Activated naive CD8-positive, alpha-beta T cell treated with anti-CD3 and anti-CD28 coated beads, Interleukin-2, amount 10 ng/mL, durations not matched to agents 7 days and 5 days (primary cell): ENCODE measurements around the gene APMAP. TPM values are rescaled to one million over a fixed set of nuclear protein-coding genes. Genes with fewer than 3 reads are reported as not detected.

ENCODE experiments used
- ATAC-seq: fragments of 150-1000 bp; cut with Tn5 transposase; one replicate; pipeline ENCODE4 v1.10.0; 2021; ENCODE audit warnings: low read depth, moderate library complexity
- POLR2A ChIA-PET: fragments of 350-600 bp; sonication (Branson Sonifier 250); formaldehyde crosslinking; loops from one replicate; lab custom pipeline; 2021; ENCODE audit warnings: antibody characterized with exemption; lab: Charles Lee
- DNase-seq: peaks from one replicate; pipeline ENCODE4 v3.0.0; 2021
- H3K27ac Mint-ChIP-seq: one replicate; pipeline ENCODE4 v1.8.0; 2022; ENCODE audit warnings: mild to moderate bottlenecking, mixed read lengths
- H3K27me3 Mint-ChIP-seq: one replicate; pipeline ENCODE4 v1.8.0; 2022; ENCODE audit warnings: mild to moderate bottlenecking, moderate library complexity, mixed read lengths
- H3K36me3 Mint-ChIP-seq: one replicate; pipeline ENCODE4 v1.8.0; 2021; ENCODE audit warnings: mild to moderate bottlenecking, mixed read lengths
- H3K4me1 Mint-ChIP-seq: one replicate; pipeline ENCODE4 v1.8.0; 2021; ENCODE audit warnings: mixed read lengths
- H3K4me3 Mint-ChIP-seq: one replicate; pipeline ENCODE4 v1.8.0; 2022; ENCODE audit warnings: mild to moderate bottlenecking, moderate library complexity, mixed read lengths
- H3K9me3 Mint-ChIP-seq: one replicate; pipeline ENCODE4 v1.8.0; 2021; ENCODE audit warnings: mixed read lengths
- total RNA-seq, 2 experiments: library from RNA; stranded (reverse); gene quantifications; one replicate each; pipeline ENCODE4 v1.2.3, GENCODE V29; 2021

Gene APMAP
- total RNA-seq, 2 experiments from 2014 or later, result 60.7 to 64.6 TPM

GRCh38 chr20:24995741-24996448 lies 3.3 kb upstream of the APMAP start:
- Mint-ChIP-seq H3K9me3 (no peaks in the 10 kb centered on the region), H3K36me3 (peaks cover 4% of the 10 kb centered on the region), H3K27ac (no peak overlapping the region), H3K27me3 (peaks cover 8% of the 10 kb centered on the region), H3K4me3 (no peak overlapping the region), H3K4me1 (peaks cover 25% of the 10 kb centered on the region)
- DNase-seq, result no peak
- POLR2A ChIA-PET, result no interaction called here
- ATAC-seq, result no peak

DNA sequence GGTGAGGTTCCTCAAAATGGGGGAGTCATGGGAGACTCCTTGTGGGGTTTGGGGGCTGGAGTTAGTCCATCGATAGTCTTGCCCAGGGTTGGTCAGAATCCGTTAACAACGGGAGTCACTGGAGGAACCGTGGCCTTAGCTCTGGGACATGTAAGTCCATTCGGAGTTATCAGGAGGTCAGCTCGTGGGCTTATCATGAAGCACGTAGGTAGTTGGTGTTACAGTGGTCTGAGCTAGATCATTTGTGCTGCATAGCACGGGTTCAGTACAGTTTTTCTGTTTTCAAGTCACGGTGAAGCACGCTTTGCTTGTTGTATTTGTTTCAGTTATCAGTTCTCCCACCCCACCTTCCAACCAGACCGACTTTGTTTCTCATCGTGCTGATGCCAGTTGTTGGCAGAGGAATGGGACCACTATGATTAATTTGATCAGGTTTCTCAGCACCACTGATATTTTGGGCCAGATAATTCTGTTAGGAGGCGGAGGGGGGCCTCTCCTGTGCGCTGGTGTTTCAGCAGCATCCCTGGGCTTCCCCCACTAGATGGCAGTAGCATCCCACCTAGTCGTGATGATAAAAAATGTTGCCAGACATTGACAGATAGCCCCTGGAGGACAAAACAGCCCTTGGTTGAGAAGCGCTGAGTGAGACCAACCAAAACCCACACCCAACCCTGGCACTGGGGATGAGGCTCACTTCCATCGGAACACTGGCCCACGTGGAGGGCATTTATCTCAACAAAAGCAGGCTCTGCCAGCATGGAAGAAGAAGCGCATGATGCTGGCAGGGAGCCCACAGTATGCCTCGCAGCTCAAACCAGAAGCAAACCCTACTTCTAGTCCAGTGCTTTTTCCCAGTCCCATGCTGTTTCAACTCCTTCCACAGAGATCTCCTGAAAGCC lies 2.2 kb upstream of the APMAP start:
- Mint-ChIP-seq H3K36me3 (peaks cover 8% of the 10 kb centered on the region), H3K27me3 (peaks cover 8% of the 10 kb centered on the region), H3K27ac (no peak overlapping the region), H3K4me3 (no peak overlapping the region), H3K9me3 (no peaks in the 10 kb centered on the region), H3K4me1 (peaks cover 33% of the 10 kb centered on the region)
- peak; percentile 14 for ATAC-seq
- peak; percentile 74 for DNase-seq
- POLR2A ChIA-PET, result interaction anchor here (1.3 to 3.9 kb wide), 2 partner anchors 64 to 70 kb away, joined by 4 to 32 read pairs; partner anchors contain the start of gene ACSS1

DNA sequence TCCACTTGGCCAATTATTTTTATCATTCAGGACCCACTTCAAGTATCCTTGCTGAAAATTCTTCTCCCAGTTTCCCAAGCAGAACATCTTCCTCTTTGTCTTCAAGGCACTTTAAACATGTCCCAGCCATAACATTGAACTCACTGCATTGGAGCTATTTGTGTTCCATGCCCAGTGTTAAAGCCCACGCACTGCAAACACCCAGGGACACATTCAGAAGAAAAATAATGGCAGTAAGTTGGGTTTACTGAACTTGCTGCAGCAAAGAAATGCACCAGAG lies 1.6 kb upstream of the APMAP start:
- POLR2A ChIA-PET, result interaction anchor here (1.3 to 3.9 kb wide), 3 partner anchors 45 to 71 kb away, joined by 4 to 32 read pairs (median 10); partner anchors contain the start of genes ACSS1 and CST7
- peaks cover 8% of the 10 kb centered on the region for H3K36me3 Mint-ChIP-seq
- DNase-seq (no peak), ATAC-seq (no peak)
- H3K27me3 Mint-ChIP-seq, result peaks cover 8% of the 10 kb centered on the region
- peak overlapping the region; percentile 19 for H3K27ac Mint-ChIP-seq
- H3K4me3 Mint-ChIP-seq, result peak overlapping the region; percentile 6
- no peaks in the 10 kb centered on the region for H3K9me3 Mint-ChIP-seq
- peaks cover 36% of the 10 kb centered on the region for H3K4me1 Mint-ChIP-seq

DNA sequence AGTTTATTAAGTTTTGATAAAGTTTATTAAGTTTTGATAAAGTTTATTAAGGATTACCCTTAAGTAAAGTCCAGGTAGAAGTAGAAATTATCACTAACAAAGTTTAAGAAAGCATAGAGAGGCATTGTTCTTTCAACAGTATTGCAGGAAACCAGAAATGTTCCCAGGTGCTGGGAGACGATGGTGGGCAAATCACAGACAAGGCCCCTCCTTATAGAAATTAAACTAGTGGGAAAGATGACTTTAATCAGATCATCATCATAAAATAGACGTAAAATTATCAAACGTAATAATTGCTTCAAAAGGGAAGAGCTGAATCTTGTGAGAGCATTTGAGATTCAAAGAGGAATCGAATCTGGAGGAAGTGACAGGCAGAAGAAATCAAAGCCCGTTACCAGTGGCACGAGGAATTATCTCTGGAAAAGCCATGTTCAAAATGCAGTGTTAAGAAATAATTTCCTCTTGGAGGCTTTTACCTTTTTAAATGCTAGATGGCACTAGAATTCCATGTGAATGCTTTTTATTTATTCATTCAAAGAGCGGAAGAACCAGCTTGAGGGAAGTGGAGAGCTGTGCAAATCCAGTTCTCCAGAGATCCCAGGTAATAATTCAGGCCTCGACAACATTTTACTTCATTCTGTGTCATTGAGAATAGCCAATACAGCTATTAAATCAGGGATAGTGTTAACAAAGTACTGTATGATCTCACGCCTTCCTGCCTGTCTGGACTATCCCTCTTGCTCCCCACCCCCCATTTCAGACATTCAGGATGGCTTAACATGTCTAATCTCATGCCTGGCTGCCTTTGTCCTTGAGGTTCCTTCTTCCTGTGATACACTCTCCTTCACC lies 1.0 kb upstream of the APMAP start:
- no peak for ATAC-seq
- Mint-ChIP-seq H3K27ac (peak overlapping the region; percentile 95), H3K36me3 (peaks cover 10% of the 10 kb centered on the region), H3K4me1 (peaks cover 40% of the 10 kb centered on the region), H3K9me3 (no peaks in the 10 kb centered on the region), H3K4me3 (peak overlapping the region; percentile 97), H3K27me3 (peaks cover 7% of the 10 kb centered on the region)
- no peak for DNase-seq
- POLR2A ChIA-PET, result interaction anchor here (0.6 to 3.9 kb wide), 11 partner anchors 39 to 258 kb away, joined by 3 to 32 read pairs (median 4); partner anchors contain the start of genes ACSS1 and CST7

GRCh38 chr20:24991897-24992486 lies 559 bp downstream of the APMAP start:
- DNase-seq (no peak), ATAC-seq (peak; percentile 22)
- Mint-ChIP-seq H3K36me3 (peaks cover 18% of the 10 kb centered on the region), H3K9me3 (no peaks in the 10 kb centered on the region), H3K4me3 (peak overlapping the region; percentile 97), H3K4me1 (peaks cover 46% of the 10 kb centered on the region), H3K27me3 (peaks cover 3% of the 10 kb centered on the region), H3K27ac (peak overlapping the region; percentile 95)
- POLR2A ChIA-PET, result interaction anchor here (0.9 to 3.9 kb wide), 7 partner anchors 37 to 260 kb away, joined by 3 to 32 read pairs (median 7); partner anchors contain the start of genes ACSS1 and CST7

GRCh38 chr20:24990810-24991252 lies 1.7 kb downstream of the APMAP start:
- Mint-ChIP-seq H3K27me3 (no peaks in the 10 kb centered on the region), H3K27ac (peak overlapping the region; percentile 9), H3K4me1 (peaks cover 52% of the 10 kb centered on the region), H3K4me3 (peak overlapping the region; percentile 97), H3K36me3 (peaks cover 22% of the 10 kb centered on the region), H3K9me3 (no peaks in the 10 kb centered on the region)
- POLR2A ChIA-PET, result interaction anchor here (1.0 to 1.1 kb wide), 2 partner anchors 12 to 40 kb away, joined by 3 read pairs; no protein-coding TSS in a partner anchor
- DNase-seq (no peak), ATAC-seq (no peak)

GRCh38 chr20:24989162-24989561 lies 3.4 kb downstream of the APMAP start:
- POLR2A ChIA-PET, result no interaction called here
- H3K36me3 Mint-ChIP-seq, result peaks cover 22% of the 10 kb centered on the region
- no peak overlapping the region for H3K4me3 Mint-ChIP-seq
- H3K27me3 Mint-ChIP-seq, result no peaks in the 10 kb centered on the region
- H3K27ac Mint-ChIP-seq, result no peak overlapping the region
- no peaks in the 10 kb centered on the region for H3K9me3 Mint-ChIP-seq
- ATAC-seq, result no peak
- no peak for DNase-seq
- peaks cover 58% of the 10 kb centered on the region for H3K4me1 Mint-ChIP-seq

DNA sequence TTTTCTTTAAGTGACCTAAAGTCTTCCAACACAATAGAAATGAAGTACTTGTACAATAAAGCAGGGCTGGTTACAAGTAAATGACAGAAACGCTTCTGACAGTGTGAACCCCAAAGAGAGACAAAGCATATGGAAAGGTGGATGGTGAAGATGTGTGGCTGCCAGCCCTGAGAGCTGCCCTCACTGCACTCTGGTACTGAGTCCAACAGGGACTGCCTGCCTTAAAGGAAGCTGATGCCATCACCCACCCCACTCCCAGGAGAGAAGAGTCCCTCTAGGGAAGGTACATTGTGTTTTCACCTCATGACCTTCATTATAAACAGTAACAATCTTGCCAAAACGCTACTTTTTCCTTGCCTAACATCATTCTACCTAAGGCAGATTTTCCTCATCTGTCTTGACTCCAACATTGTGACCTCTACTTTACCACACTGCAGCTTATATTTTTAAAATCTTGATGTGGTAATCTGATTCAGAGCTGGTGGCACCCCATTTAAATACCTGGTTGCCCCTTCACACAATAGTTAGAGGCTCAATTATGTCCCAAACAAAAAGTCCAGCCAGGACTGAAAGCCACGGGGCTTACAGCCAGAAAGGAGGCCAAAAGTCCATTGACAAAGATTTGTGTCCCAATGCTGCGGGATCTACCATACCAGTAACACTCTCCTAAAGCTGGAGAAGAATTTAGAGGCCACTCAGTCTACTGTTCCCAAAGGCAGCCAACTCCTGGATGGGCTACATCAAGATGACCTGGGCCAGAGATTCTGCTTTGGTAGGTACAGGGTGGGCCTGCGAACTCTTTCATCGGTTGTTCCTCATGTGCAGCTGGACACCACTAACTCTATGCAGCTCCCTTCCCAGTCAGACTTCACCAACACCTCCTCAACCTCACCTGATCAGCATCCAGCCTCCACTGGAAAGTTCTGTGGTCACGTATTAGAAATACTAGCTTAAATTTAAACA lies 4.4 kb downstream of the APMAP start:
- no peak for DNase-seq
- POLR2A ChIA-PET, result interaction anchor here (0.7 kb wide), 1 partner anchor 39 kb away, joined by 3 read pairs; the partner anchor contains the start of gene CST7
- H3K4me1 Mint-ChIP-seq, result peaks cover 51% of the 10 kb centered on the region
- no peak for ATAC-seq
- H3K27me3 Mint-ChIP-seq, result no peaks in the 10 kb centered on the region
- H3K36me3 Mint-ChIP-seq, result peaks cover 28% of the 10 kb centered on the region
- no peak overlapping the region for H3K27ac Mint-ChIP-seq
- no peaks in the 10 kb centered on the region for H3K9me3 Mint-ChIP-seq
- no peak overlapping the region for H3K4me3 Mint-ChIP-seq

GRCh38 chr20:24987244-24987643 lies 5.3 kb downstream of the APMAP start:
- Mint-ChIP-seq H3K27ac (no peak overlapping the region), H3K4me1 (peaks cover 54% of the 10 kb centered on the region), H3K4me3 (no peak overlapping the region), H3K27me3 (no peaks in the 10 kb centered on the region), H3K9me3 (no peaks in the 10 kb centered on the region), H3K36me3 (peaks cover 36% of the 10 kb centered on the region)
- POLR2A ChIA-PET, result no interaction called here
- ATAC-seq (no peak), DNase-seq (no peak)

DNA sequence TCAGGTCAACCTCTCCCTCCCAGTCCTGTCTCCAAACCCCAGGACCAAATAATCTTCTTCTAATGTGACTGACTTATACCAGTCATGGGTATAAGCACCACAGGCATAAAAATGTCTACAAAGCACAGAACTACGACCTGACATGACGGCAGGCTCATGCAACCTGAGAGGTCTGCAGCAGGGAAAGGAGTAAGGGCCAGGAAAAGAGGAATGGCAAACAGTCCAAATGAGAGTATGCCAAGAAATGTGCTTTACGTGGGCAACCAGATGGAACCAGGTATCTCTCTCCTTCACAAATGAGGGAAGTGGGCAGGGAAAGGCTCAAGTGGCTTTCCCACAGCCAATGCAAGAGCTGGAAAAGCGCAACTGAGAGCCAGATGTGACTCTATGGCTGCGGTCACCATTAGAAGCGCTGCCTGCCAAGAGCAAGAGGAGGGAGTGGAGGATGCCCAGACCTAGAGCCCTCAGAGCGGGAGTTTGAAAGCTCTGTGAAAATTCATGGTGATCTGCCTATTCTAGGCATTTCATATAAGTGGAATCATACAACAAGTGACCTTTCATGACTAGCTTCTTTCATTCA lies 6.0 kb downstream of the APMAP start:
- Mint-ChIP-seq H3K27me3 (no peaks in the 10 kb centered on the region), H3K27ac (no peak overlapping the region), H3K4me1 (peaks cover 58% of the 10 kb centered on the region), H3K4me3 (no peak overlapping the region), H3K9me3 (no peaks in the 10 kb centered on the region), H3K36me3 (peaks cover 38% of the 10 kb centered on the region)
- DNase-seq (no peak), ATAC-seq (no peak)
- POLR2A ChIA-PET, result no interaction called here

GRCh38 chr20:24985802-24986201 lies 6.7 kb downstream of the APMAP start:
- H3K36me3 Mint-ChIP-seq, result peaks cover 44% of the 10 kb centered on the region
- H3K9me3 Mint-ChIP-seq, result no peaks in the 10 kb centered on the region
- H3K4me3 Mint-ChIP-seq, result no peak overlapping the region
- H3K27ac Mint-ChIP-seq, result no peak overlapping the region
- H3K27me3 Mint-ChIP-seq, result no peaks in the 10 kb centered on the region
- POLR2A ChIA-PET, result no interaction called here
- no peak for ATAC-seq
- DNase-seq, result no peak
- H3K4me1 Mint-ChIP-seq, result peaks cover 59% of the 10 kb centered on the region
